ENCODE measurements around the gene PKD1. TPM values are rescaled to one million over a fixed set of nuclear protein-coding genes. Genes with fewer than 3 reads are reported as not detected.
"Not testable (repeated sequence)": the region's sequence is repeated elsewhere in the genome, so short reads cannot be mapped to it uniquely, and the experiment has no call there.

Gene PKD1
- total RNA-seq, 5 donors from 2014 or later (not counting 1 experiment from before 2014, with no cell fraction given): 99.4 to 152 (median 137) TPM

DNA sequence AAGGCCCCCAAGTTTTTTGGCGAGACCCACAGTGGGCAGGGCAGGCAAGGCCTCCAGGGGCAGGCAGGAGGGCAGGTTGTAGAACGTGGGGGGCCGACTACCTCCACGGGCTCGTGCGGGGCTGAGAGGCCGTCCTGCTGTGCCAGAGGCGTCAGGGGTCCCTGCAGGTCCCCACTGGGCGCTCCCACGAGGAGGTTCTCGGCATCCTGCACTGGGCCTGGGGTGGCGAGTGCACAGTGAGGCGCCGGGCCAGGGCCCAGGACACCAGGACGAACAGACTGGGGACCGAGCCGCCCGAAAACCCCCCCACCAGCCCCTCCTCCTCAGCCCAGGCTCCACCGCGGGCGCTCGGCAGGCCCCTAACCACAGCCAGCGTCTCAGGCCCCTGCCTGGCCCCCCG, 19.3 kb downstream of the PKD1 start:
- H3K36me3 ChIP-seq (ENCODE audit: control insufficient read depth in 2 of 2, extremely low read depth in 1 of 2, insufficient read depth in 1 of 2, low read length in 1 of 2); CTCF ChIA-PET; H3K27me3 Mint-ChIP-seq; H3K9me3 Mint-ChIP-seq; H3K4me3 ChIP-seq (ENCODE audit: control insufficient read depth in 1 of 2, extremely low read depth in 1 of 2, low read length in 1 of 2); H3K27ac Mint-ChIP-seq; H3K9me3 ChIP-seq; H3K27ac ChIP-seq (ENCODE audit: low read length); H3K4me1 ChIP-seq (ENCODE audit: control insufficient read depth in 1 of 2, extremely low read depth in 1 of 2, insufficient read depth in 2 of 2, low read length in 2 of 2); ATAC-seq (replicated peaks in 1 of 4); H3K27me3 ChIP-seq (replicated peaks in 1 of 2; ENCODE audit: control insufficient read depth in 2 of 2, extremely low read depth in 1 of 2, insufficient read depth in 2 of 2, low read length in 1 of 2); DNase-seq; POLR2A ChIA-PET; H3K4me3 Mint-ChIP-seq; H3K36me3 Mint-ChIP-seq: not testable (repeated sequence)
- 88% methylated on average over 7 of the region's 24 CpGs for WGBS (ENCODE audit: insufficient coverage)
- H3K4me1 Mint-ChIP-seq: peaks cover 2 to 12% (median 3%) of the 10 kb centered on the region in 3 donors

DNA sequence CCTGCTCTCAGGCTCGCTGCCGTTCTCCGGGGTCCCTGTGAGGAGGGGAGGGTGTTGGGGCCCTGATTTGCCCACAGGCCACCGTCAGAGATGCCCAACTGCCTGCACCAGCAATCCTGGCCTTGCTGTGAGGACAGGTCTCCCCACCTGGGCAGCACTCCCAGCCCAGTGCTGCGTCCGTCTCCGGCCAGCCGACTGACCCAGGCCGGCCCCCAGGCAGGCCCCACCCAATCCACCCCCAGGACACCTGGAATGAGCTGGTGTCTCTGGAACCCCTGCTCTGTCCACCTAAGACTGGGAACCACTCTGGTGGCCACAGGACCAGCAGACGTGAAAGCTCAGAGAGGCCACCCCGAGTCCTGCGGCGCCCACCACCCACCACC, 20.1 kb downstream of the PKD1 start:
- no peak for ATAC-seq (replicated peaks in 1 of 4)

DNA sequence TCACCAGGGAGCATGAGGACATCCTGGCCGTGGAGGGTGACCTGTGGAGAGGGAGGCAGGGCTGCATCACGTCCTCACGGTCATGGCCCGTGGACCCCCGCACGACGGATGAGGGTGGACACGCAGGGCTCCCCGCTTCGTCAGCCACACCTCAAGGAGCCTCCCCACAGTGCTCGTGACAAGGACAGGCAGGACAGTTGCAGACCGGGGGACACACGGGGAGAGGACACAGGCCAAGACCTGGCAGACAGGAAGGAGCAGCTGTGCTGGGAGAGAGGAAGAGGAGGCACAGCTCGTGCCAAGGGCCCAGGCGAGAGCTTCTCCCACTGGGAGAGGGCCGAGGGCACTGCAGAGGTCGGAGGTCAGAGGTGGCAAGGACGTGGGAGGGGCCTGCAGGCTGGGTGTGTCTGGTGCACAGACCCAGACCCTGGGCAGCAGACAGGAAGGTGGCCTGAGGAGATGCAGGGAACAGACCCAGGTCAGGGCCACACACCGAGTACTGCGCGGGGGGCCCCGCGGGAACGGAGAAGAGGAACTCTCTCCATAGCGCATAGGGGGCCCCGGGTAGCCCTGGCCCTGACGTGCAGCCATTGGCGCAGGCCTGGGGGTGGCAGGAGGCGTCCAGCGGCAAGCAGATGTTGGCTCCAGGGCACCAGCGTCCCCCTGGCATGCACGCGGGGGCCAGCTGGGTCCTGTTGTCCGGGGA, 20.7 kb downstream of the PKD1 start:
- H3K9me3 Mint-ChIP-seq; H3K4me3 ChIP-seq (ENCODE audit: control insufficient read depth in 1 of 2, extremely low read depth in 1 of 2, low read length in 1 of 2); H3K4me1 Mint-ChIP-seq; H3K36me3 Mint-ChIP-seq; H3K9me3 ChIP-seq; H3K27me3 Mint-ChIP-seq; CTCF ChIA-PET; H3K4me1 ChIP-seq (ENCODE audit: control insufficient read depth in 1 of 2, extremely low read depth in 1 of 2, insufficient read depth in 2 of 2, low read length in 2 of 2); H3K27ac ChIP-seq (ENCODE audit: low read length); H3K27me3 ChIP-seq (replicated peaks in 1 of 2; ENCODE audit: control insufficient read depth in 2 of 2, extremely low read depth in 1 of 2, insufficient read depth in 2 of 2, low read length in 1 of 2); H3K4me3 Mint-ChIP-seq; H3K27ac Mint-ChIP-seq; DNase-seq; H3K36me3 ChIP-seq (ENCODE audit: control insufficient read depth in 2 of 2, extremely low read depth in 1 of 2, insufficient read depth in 1 of 2, low read length in 1 of 2); ATAC-seq (replicated peaks in 1 of 4); POLR2A ChIA-PET: not testable (repeated sequence)
- 88% methylated on average over 6 of the region's 34 CpGs for WGBS (ENCODE audit: insufficient coverage)

More for the DNA sequence above, 20.1 kb downstream of the PKD1 start:
- no peak for DNase-seq
- H3K36me3 Mint-ChIP-seq: no peaks in the 10 kb centered on the region
- H3K4me1 Mint-ChIP-seq: peaks cover 0 to 5% (median 0%) of the 10 kb centered on the region in 3 donors
- no peaks in the 10 kb centered on the region for H3K4me1 ChIP-seq (ENCODE audit: control insufficient read depth in 1 of 2, extremely low read depth in 1 of 2, insufficient read depth in 2 of 2, low read length in 2 of 2)
- no CpG with 5 or more reads among the region's 13 CpGs for WGBS (ENCODE audit: insufficient coverage)
- no peak overlapping the region for H3K4me3 Mint-ChIP-seq
- H3K9me3 Mint-ChIP-seq: no peaks in the 10 kb centered on the region
- POLR2A ChIA-PET: no interaction called here
- H3K9me3 ChIP-seq: no peaks in the 10 kb centered on the region
- CTCF ChIA-PET: no interaction called here
- H3K36me3 ChIP-seq (ENCODE audit: control insufficient read depth in 2 of 2, extremely low read depth in 1 of 2, insufficient read depth in 1 of 2, low read length in 1 of 2): no peaks in the 10 kb centered on the region
- no peak overlapping the region for H3K27ac Mint-ChIP-seq
- H3K27ac ChIP-seq (ENCODE audit: low read length): no peak overlapping the region
- H3K27me3 Mint-ChIP-seq: no peaks in the 10 kb centered on the region
- no peaks in the 10 kb centered on the region for H3K27me3 ChIP-seq (replicated peaks in 1 of 2; ENCODE audit: control insufficient read depth in 2 of 2, extremely low read depth in 1 of 2, insufficient read depth in 2 of 2, low read length in 1 of 2)
- no peak overlapping the region for H3K4me3 ChIP-seq (ENCODE audit: control insufficient read depth in 1 of 2, extremely low read depth in 1 of 2, low read length in 1 of 2)

DNA sequence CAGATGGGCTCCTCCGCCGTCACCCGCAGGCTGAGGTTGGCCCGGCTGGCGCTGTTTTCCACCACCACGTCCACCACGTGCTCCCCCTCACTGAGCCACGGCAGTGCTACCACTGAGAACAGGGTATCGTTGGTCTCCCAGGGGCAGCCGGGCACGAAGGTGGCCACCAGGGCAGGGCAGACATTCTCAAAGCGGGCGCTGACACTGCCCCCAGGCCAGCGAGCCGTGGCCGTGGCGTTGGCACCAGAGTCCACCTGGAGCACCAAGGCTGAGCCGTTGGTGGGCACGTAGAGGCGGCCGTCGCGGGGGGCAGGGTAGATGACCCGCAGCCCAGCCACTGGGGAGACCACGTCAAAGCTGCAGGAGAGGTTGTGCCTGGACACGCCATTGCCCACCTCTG, 21.5 kb downstream of the PKD1 start:
- H3K4me3 ChIP-seq (ENCODE audit: control insufficient read depth in 1 of 2, extremely low read depth in 1 of 2, low read length in 1 of 2); H3K27ac Mint-ChIP-seq; ATAC-seq (replicated peaks in 1 of 4); H3K9me3 Mint-ChIP-seq; CTCF ChIA-PET; H3K36me3 Mint-ChIP-seq; H3K27me3 Mint-ChIP-seq; H3K4me3 Mint-ChIP-seq; POLR2A ChIA-PET; H3K27me3 ChIP-seq (replicated peaks in 1 of 2; ENCODE audit: control insufficient read depth in 2 of 2, extremely low read depth in 1 of 2, insufficient read depth in 2 of 2, low read length in 1 of 2); DNase-seq; H3K27ac ChIP-seq (ENCODE audit: low read length); H3K36me3 ChIP-seq (ENCODE audit: control insufficient read depth in 2 of 2, extremely low read depth in 1 of 2, insufficient read depth in 1 of 2, low read length in 1 of 2); H3K4me1 Mint-ChIP-seq; H3K4me1 ChIP-seq (ENCODE audit: control insufficient read depth in 1 of 2, extremely low read depth in 1 of 2, insufficient read depth in 2 of 2, low read length in 2 of 2); H3K9me3 ChIP-seq: not testable (repeated sequence)
- WGBS (ENCODE audit: insufficient coverage): 95% methylated on average over 25 of the region's 26 CpGs

DNA sequence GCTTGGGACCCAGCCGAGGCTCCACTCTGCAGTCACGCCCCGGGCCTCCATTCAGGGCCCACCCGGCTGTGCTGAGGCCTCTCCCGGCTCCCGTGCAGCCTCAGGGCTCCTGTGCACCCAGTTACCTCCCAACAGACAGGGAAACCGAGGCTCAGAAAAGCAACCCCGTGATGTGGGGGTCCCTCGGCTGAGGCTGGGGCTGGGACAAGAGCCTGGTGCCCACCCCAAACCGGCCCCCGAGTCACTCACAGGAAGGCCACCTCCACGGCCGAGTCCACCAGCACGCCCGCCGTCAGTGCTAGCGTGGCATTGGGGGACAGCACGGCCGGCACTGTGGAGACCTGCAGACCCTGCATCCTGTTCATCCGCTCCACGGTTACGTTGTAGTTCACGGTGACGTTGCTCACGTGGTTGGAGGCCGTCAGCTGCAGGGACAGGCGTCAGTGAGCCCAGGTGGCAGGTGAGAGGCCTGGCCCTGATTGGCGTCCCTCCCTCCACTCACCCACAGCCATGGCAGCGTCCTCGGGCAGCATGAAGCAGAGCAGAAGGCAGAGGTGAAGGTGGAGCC, 23.1 kb downstream of the PKD1 start:
- DNase-seq; H3K36me3 ChIP-seq (ENCODE audit: control insufficient read depth in 2 of 2, extremely low read depth in 1 of 2, insufficient read depth in 1 of 2, low read length in 1 of 2); H3K27ac ChIP-seq (ENCODE audit: low read length); H3K36me3 Mint-ChIP-seq; H3K27ac Mint-ChIP-seq; H3K9me3 ChIP-seq; H3K4me3 ChIP-seq (ENCODE audit: control insufficient read depth in 1 of 2, extremely low read depth in 1 of 2, low read length in 1 of 2); H3K27me3 ChIP-seq (replicated peaks in 1 of 2; ENCODE audit: control insufficient read depth in 2 of 2, extremely low read depth in 1 of 2, insufficient read depth in 2 of 2, low read length in 1 of 2); H3K4me1 Mint-ChIP-seq; H3K4me1 ChIP-seq (ENCODE audit: control insufficient read depth in 1 of 2, extremely low read depth in 1 of 2, insufficient read depth in 2 of 2, low read length in 2 of 2); H3K27me3 Mint-ChIP-seq; H3K4me3 Mint-ChIP-seq; ATAC-seq (replicated peaks in 1 of 4); POLR2A ChIA-PET; H3K9me3 Mint-ChIP-seq; CTCF ChIA-PET: not testable (repeated sequence)
- WGBS (ENCODE audit: insufficient coverage): 91% methylated on average over 22 of the region's 30 CpGs

DNA sequence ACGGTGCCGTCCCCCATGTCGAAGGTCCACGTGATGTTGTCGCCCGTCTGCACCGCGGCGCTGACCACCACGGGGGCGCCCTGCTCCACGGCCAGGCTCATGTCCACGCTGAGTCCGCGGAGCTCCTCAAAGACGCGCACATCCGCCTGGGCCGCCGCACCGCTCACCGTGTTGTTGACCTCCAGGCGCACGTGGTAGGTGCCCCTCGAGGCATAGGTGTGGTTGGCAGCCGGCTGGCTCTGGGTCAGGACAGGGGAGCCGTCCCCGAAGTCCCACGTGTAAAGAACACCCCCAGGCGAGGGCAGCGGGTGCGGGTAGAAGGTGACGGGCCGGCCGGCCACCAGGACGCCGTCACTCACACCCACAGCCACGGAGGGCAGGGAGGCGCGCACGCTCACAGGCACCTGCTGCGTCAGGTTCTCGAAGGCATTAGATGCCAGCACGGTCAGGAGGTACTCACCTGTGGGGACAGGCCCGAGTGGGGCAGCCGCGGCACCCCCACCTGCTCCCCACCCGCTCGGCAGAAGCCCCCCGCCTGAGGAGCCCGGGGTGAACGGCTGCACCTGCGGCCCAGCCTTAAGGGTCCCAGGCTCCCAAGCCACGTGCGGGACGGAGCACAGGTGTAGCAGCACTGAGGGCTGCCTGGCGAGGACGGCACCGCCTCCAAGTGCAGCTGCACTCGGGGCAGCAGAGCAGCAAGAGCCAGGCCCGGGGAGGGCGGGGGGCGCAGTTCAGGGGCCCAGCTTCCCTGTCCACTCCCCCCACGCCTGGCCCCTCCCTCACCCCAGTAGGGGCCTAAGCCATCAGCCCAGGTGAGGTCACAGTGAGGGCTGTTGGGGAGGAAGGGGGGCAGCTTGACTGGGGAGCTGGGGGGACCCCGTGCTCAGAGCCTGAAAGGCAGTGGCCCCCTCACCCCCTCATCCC, 24.0 kb downstream of the PKD1 start:
- ATAC-seq (replicated peaks in 1 of 4); H3K4me3 Mint-ChIP-seq; H3K27me3 Mint-ChIP-seq; H3K9me3 Mint-ChIP-seq; H3K4me1 ChIP-seq (ENCODE audit: control insufficient read depth in 1 of 2, extremely low read depth in 1 of 2, insufficient read depth in 2 of 2, low read length in 2 of 2); H3K36me3 Mint-ChIP-seq; DNase-seq; H3K36me3 ChIP-seq (ENCODE audit: control insufficient read depth in 2 of 2, extremely low read depth in 1 of 2, insufficient read depth in 1 of 2, low read length in 1 of 2); H3K27ac ChIP-seq (ENCODE audit: low read length); H3K27ac Mint-ChIP-seq; H3K9me3 ChIP-seq; CTCF ChIA-PET; POLR2A ChIA-PET; H3K27me3 ChIP-seq (replicated peaks in 1 of 2; ENCODE audit: control insufficient read depth in 2 of 2, extremely low read depth in 1 of 2, insufficient read depth in 2 of 2, low read length in 1 of 2); H3K4me1 Mint-ChIP-seq; H3K4me3 ChIP-seq (ENCODE audit: control insufficient read depth in 1 of 2, extremely low read depth in 1 of 2, low read length in 1 of 2): not testable (repeated sequence)
- 97% methylated on average over 46 of the region's 65 CpGs for WGBS (ENCODE audit: insufficient coverage)

Measured in T-cell (primary cell).